GM19438 (cell line): Measurements from ENCODE around the gene RPUSD1.
A peak's percentile ranks its signal among the peaks of the same experiment; 100 is the strongest.

Experiments used
- ATAC-seq: cut with Tn5 transposase; IDR thresholded peaks from one replicate; pipeline ENCODE4 v1.9.1; 2021; ENCODE audit warnings: low read depth; ENCODE audit not compliant: unreplicated experiment

Gene RPUSD1

GRCh38 chr16:799948-800833 is 12.0 kb upstream of the RPUSD1 start, which contains the start of gene GNG13:
Gene GNG13, minus strand, starts transcription at chr16:800734. Its CDS starts 1,657 bp downstream, at chr16:799077.
- no peak for ATAC-seq

GRCh38 chr16:799111-799947 is 11.1 kb upstream of the RPUSD1 start:
- no peak for ATAC-seq

GRCh38 chr16:798666-799065 is 10.5 kb upstream of the RPUSD1 start:
- no peak for ATAC-seq

- ATAC-seq, result no peak
Measured at GRCh38 chr16:797686-798085, 9.5 kb upstream of the RPUSD1 start.

GRCh38 chr16:797120-797420 is 8.9 kb upstream of the RPUSD1 start:
- no peak for ATAC-seq

GRCh38 chr16:796296-797119 is 8.3 kb upstream of the RPUSD1 start:
- ATAC-seq, result no peak

GRCh38 chr16:795580-796229 is 7.5 kb upstream of the RPUSD1 start:
- ATAC-seq, result no peak

GRCh38 chr16:794853-795466 is 6.8 kb upstream of the RPUSD1 start:
- ATAC-seq, result no peak

- no peak for ATAC-seq
Measured at GRCh38 chr16:794091-794822, 6.1 kb upstream of the RPUSD1 start.

- no peak for ATAC-seq
Measured at GRCh38 chr16:793414-793813, 5.2 kb upstream of the RPUSD1 start.

GRCh38 chr16:792221-792995 is 4.2 kb upstream of the RPUSD1 start:
- no peak for ATAC-seq

GRCh38 chr16:791131-791530 is 3.0 kb upstream of the RPUSD1 start:
- no peak for ATAC-seq

GRCh38 chr16:790086-790485 is 1.9 kb upstream of the RPUSD1 start:
- no peak for ATAC-seq

- no peak for ATAC-seq
Measured at GRCh38 chr16:789191-789850, 1.1 kb upstream of the RPUSD1 start.

- peak; percentile 70 for ATAC-seq
Measured at GRCh38 chr16:788399-789126, 382 bp upstream of the RPUSD1 start, which contains the start of gene CHTF18. Gene CHTF18, plus strand, starts transcription at chr16:788620. Its CDS starts 65 bp downstream, at chr16:788685.

- ATAC-seq, result no peak
Measured at GRCh38 chr16:787321-787966, 737 bp downstream of the RPUSD1 start.
